Activated effector memory CD4-positive, alpha-beta T cell treated with anti-CD3 and anti-CD28 coated beads, Interleukin-2, amount 50 U/mL, for 16 hours (primary cell): Measurements from ENCODE around the gene GNAI1.
"Not testable (repeated sequence)": the region's sequence is repeated elsewhere in the genome, so short reads cannot be mapped to it uniquely, and the experiment has no call there.

Experiments
- DNase-seq: peaks from one replicate; pipeline ENCODE4 v3.0.0-alpha.2; 2020

The GNAI1 gene

DNA sequence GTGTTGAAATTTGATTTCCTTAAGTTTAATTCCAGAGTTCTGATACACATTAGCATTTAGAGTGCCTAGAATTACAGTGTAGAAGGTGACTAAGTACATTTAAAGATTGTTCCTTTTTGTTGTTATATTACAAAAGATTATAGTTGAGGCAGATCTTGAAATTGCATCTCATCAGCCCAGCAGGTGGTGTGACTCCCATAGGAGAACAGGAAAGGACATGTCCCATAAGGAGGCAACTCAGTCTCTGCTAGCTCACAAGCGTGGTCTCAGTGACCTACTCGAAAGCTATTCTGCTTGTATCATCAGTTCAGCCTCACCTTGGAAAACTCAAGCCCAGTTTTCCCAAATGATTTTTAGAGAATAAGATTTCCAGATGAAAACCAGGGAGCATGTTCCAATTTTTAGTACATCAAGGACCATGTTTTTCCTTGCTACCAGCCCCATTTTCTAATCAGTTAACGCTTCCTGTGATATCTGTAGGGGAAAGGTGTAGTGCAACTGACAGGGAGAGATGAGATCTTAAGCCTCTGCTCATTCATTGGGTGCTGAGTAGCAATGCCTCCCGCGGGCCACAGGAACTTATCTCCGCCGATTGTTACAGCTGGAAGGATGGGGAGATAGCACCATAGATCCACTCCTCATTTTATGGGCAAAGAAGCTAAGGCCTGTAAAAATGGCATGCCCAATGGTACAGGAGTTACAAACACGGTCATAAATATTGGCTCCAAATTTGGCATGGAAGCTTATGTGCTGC, 1.1 kb upstream of the GNAI1 start:
- no peak for DNase-seq

DNA sequence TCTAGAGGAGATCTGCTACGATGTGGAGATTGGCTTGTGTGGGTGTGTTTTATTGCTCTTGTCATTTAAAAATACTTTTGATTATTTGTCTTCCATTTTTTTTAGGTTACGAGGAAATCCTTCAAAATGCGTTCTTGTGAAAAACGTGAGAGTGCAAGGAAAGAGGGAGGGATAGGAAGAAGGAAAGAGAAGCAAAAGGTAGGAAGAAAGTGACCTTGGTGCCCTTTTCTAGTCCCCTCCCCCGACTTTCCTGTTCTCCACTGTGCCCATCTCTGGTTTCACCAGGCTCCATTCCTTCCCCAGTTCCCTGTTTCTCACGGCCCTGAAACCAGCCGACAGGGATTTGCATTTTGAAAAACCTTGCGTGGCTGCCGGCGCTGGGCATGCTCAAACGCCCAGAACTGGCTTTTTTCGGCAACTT, 506 bp upstream of the GNAI1 start:
- no peak for DNase-seq

GRCh38 chr7:80135309-80136104, 876 bp downstream of the GNAI1 start:
- no peak for DNase-seq

- DNase-seq: no peak
These were observed 1.8 kb downstream of the GNAI1 start for GRCh38 chr7:80136261-80137055.

- DNase-seq: no peak
These were observed 2.8 kb downstream of the GNAI1 start for GRCh38 chr7:80137410-80137809.

GRCh38 chr7:80139236-80139635, 4.6 kb downstream of the GNAI1 start:
- no peak for DNase-seq

DNA sequence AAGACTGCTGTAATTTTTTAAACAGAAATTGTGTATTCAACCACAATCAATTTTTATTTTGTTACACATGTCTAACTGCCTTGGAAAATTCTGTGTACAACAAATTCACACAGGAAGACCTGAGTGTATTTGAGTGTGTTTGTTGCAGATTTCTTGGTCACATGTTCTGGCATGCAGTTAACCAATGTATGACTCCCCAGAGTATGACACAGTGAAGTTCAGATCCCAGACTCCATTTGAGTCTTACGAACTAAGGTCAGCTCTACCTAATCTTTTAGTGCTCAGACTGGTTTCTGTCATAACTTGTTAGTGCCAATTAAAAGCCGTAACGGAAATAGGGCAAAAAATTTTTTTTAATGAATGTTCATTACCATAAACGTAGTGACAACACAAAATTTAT, 5.8 kb downstream of the GNAI1 start:
- DNase-seq: no peak

- DNase-seq: no peak
These were observed 6.7 kb downstream of the GNAI1 start for GRCh38 chr7:80141376-80141775.

- DNase-seq: no peak
These were observed 8.4 kb downstream of the GNAI1 start for GRCh38 chr7:80142853-80143580.

DNA sequence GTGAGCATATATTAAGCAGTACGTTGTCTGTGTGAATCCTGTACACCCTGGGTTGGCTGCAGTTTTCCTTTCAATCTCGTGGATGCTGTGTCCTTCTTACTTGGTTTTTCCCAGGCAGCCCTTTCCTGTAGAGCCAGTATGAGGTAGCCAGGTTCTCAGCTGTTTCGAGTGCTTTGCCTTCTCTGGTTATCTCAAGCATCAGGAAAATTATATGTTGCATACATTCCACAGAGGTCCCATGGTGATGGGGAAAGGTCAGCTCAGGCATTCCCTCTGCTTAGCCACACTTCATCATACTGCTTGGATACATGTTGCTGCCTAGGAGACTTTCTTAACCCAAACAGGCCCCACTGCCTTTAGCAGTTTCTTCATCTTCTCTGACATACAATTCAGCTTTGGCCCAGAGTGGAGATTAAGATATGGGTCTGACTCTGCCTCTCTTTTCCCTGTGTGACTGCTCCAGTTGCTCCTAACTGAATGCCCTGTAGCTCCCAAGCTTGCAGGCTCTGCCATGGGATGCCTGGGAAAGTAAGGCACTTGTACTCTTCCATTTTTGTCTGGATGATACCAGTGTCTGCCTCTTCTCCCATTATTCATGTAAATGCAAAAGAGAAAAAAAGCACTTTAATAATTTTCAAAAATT, 11.3 kb downstream of the GNAI1 start:
- DNase-seq: no peak

- no peak for DNase-seq
These were observed 12.0 kb downstream of the GNAI1 start for GRCh38 chr7:80146545-80147182.

GRCh38 chr7:80147543-80148391, 13.1 kb downstream of the GNAI1 start:
- DNase-seq: no peak

- DNase-seq: no peak
These were observed 16.1 kb downstream of the GNAI1 start for GRCh38 chr7:80150611-80151273.

GRCh38 chr7:80151274-80151665, 16.6 kb downstream of the GNAI1 start:
- no peak for DNase-seq

DNA sequence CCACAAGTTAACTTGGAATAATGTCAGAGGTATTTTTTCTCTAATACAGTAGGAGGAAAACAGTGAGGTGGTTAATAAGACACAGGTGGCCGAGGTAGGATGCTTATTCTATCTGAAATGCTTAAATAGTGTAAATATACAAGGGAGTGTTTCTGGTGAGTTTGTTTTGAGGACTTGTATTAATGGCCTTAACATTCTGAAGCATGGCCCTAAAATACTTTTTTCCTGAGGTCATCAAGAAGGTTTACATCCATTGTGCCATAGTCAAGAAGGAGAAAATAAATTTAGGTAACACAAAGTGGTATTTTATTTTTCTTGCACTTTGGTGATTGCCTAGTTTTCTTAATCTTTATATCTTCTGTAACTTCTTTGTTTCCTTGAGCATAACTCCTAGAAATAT, 18.8 kb downstream of the GNAI1 start:
- no peak for DNase-seq

DNA sequence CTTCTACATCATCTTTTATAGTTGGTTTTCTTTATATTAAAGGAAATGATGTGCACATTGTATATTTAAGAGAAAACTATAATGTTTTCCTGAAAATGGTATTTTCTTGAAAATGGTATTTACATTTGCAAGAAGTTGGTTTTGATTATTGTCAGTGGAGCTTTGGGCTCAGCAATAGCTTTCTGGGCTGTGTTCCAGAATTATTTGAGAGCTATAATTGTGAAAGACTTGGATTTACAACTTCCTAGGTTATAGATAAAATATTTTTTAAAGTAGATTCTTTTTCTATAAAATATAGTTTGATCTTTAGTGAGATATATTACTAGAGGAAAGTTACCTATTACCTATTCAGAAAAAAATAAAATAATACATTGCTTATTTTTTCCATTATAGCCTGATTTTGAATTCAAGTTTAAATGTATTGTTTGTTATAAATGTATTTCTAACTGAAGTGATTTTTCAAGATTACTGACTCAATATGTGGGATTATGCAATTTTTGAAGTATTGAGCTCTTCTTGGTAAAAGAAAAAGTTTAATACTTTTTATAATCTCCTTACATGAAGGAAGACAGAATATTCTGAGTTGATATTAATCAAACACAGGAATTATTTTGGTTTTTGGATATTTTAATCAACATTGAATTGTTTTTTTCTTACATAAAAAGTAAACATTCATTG, 20.2 kb downstream of the GNAI1 start:
- DNase-seq: no peak

- DNase-seq: no peak
These were observed 20.7 kb downstream of the GNAI1 start for GRCh38 chr7:80155374-80155773.

- DNase-seq: not testable (repeated sequence)
These were observed 23.1 kb downstream of the GNAI1 start for GRCh38 chr7:80157770-80158169.

DNA sequence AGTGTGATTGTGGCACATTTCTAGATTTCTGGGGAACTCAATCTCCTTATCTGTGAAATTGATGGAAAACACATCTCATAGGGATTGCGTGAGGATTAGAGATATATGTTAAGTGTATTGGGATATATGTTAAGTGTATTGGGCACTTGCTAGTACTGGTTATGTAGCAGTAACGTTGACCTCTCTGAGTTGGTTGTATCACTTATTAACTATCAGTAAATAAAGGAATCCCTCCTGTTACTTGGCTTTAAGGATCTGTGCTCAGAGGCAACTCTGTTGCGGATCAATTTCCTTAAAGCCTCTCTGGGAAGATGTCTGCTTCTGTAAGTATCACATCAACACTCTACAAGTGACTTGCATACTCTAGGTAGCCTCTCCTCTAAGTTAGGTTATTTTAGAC, 25.2 kb downstream of the GNAI1 start:
- DNase-seq: no peak

DNA sequence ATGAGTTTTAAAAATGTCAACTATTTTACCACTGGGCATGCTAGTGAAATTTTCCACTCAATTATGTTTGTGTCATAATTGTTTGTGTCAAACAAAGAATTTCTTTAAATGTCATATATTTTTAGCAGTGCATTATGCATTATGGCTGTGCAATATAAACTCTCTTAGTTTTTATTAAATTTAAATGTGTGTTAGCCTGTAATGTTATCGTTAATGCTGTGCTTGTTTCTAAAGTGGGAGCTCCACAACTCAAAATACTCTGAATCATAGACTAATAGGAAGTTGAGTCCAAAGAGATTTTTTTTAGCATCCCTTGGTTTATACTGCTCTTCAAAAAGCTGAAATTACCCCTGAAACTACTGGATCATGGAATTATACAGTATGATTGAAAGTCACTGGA, 26.8 kb downstream of the GNAI1 start:
- DNase-seq: no peak
